ENCODE measurements around the gene PAEP.

Gene PAEP

DNA sequence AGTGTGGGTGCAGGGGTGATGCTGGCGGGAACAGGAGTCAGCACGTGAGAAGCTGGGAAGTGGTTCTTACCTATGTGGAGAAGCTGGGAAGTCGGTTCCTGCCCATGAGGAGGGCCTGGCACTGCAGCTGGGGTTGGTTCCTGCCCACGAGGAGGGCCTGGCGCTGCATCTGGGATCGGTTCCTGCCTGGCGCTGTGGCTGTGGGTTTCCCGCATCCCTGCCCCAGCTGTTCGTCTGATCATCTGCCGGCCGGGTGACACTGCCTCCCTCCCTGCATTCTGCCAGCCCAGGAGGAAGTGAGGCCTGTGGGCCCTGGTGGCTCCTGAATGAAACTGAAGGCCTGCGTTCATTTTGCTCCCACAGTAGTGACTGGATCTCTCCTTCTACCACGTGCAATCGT, 10.5 kb upstream of the PAEP start:
- no peak for DNase-seq (ENCODE audit: low spot score)

DNA sequence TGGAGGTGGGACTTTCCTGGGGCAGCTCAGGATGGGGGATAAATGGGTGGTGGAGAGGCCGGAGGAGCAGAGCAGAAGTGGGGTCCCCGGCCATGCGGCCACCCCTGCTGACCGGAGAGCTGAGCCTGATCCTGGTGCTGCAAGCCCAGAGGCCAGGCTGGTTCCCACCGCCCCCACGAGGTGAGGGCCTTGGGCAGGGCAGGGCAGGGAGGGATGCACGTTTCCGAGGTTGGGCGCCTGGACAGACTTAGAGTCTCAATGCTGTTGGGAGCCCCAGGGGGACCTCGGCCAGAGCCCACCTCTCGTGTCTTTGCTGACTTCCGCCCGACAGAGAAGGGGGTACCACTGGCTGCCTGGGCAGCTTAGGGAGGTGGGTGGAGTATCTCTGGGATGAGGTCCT, 10.1 kb upstream of the PAEP start:
- DNase-seq (ENCODE audit: low spot score) = no peak

DNA sequence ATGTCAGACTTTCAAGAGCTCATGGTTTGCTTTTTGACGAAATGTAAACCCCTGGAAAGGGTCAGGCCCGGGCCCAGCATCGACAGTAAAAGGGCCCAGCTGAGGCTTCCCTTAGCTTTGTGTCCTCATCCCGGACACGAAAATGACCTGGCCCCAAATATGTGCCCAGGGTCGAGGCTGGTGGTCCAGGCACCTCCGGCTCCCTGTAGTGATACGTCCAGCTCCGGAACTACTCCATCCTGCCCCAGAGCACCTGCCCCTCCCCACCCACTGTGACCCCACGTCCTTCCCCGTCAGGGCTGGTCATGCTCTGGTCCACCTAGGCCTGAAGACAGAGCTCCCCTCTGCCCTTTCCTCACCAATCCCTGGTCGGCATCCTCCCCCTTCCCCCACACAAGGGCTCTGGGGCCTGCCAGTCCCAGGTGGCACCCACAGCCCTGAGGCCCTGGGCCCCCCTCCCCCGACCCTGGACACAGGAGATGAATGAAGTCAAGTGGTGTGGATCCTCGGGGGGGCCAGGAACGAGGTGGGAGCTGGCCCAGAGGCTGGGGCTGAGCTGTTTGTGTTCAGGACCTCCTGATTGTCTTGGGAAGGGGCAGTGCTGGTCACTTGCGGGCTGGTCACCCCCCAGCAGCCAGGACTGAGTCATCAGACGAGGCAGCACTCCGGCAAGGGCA, 9.4 kb upstream of the PAEP start:
- no peak for DNase-seq (ENCODE audit: low spot score)

DNA sequence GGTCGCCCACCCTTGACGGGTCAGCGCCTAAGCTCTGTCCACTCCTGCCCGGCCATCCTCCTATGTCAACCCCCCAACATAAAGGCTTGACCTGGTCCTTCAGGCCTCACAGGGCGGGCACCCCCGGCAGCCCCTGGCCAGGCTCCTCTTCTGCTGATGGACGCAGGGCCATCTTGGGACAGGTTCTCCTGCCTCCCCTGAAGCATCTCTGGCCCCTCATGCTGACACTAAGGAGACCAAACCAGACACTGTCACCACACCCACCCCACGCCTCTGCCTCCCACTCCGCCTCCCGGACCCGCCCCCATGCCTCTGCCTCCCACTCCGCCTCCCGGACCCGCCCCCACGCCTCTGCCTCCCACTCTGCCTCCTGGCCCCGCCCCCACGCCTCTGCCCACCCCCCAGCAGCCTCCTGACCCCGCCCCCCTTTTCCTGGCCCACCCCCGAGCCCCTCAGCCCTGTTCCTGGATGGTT, 8.8 kb upstream of the PAEP start:
- no peak for DNase-seq (ENCODE audit: low spot score)

DNA sequence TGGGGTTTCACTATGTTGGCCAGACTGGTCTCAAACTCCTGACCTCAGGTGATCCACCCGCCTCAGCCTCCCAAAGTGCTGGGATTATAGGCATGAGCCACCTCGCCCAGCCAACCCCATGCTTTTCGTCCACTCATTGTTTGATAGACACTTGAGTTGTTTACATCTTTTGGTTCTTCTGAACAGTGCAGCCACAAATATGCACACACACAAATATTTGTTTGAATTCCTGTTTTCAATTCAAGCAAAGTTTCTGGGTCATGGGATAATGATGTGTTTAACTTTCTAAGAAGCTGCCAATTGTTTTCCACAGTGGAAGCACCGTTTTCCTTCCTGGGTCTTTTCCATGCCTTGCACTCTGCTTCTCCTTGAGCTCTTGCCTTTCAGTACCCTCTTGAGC, 6.8 kb upstream of the PAEP start:
- DNase-seq (ENCODE audit: low spot score) = no peak

DNA sequence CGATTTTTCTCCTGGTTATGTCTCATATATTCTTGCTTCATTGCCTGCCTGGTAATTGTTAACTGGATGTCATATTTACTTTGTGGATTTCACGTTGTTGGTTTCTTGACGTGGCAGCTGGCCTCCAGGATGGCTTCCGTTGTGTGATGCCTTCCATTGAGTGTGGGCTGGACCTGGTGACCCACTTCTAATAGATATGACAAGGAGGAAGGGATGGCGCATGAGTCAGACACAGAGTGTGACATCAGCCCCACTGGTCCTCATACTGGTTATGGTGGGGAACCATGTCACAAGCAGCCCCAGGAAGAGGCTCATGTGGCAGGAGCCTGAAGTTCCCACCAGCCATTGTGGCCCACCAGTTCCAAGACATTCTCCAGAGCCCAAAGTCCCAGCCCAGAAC, 6.4 kb upstream of the PAEP start:
- no peak for DNase-seq (ENCODE audit: low spot score)

DNA sequence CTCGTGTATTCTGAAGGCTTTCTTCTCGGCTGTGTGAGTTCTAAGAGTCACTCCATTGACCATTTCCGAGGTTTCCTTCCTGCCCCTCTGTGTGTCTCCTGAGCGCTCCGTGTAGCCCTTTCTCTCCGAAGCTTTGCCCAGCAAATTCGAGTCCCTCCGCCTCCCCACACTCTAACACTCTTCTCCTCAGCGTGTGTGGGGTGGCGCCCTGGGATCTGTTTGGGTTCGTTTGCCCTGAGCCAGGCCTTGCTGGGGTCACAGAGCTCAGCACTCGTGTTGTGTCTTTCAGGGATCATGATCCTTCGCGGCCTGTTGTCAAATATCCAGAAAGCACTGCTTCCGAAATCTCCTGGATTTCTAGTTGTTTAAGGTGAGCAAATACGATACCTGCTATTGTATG, 5.6 kb upstream of the PAEP start:
- no peak for DNase-seq (ENCODE audit: low spot score)

DNA sequence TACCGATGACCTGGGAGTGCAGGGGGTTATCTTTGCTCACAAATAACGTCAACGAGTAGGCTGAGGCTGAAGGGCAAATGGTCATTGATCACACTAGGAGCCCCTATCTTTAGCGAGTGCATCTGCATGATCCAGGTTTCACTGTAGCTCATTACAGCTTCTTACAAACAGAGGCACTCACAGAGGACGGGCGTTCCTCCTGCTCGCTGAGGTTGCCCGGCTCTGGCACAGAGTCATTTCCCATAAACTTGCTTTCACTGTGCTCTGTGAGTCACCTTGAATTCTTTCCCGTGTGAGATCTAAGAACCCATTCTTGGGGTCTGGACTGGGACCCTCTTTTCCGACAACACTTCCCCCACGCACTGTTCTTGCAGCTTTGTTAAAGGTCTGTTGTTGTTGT, 1.9 kb upstream of the PAEP start:
- no peak for DNase-seq (ENCODE audit: low spot score)

DNA sequence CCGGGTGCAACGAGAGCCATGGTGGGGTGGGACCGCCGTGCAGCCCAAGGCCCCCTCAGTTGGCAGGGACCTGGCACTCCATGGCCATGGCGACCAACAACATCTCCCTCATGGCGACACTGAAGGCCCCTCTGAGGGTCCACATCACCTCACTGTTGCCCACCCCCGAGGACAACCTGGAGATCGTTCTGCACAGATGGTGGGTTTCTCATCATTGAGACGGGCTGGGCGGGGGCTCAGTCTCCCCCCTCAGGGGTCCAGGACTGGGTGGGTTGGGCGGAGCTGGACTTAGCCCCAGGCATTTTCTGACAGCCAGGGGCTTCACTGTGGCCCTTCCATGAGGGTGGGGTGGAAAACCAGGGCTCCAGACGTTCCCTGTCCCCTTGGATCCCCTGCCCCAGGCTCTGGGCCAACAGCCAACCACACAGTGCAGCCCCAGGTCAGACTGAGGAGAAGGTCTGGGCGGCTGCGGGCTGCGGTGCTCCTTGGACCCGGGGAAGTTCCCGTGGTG, 734 bp downstream of the PAEP start:
- DNase-seq (ENCODE audit: low spot score) = no peak

DNA sequence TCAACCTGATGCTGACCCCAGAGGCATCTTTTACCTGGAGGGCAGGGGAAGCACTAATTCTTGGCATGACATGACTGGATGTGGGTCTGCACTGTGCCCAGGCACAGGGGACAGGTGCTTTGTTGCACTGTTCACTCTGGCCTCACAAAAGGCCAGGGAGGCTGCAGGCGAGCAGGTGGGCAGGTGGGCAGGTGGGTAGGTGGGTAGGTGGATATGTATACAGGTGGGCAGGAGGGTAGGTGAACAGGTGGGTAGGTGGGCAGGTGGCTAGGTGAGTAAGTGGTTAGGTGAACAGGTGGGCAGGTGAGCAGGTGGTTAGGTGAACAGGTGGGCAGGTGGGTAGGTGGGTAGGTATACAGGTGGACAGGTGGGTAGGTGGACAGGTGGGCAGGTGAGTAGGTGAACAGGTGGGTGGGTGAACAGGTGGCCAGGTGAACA, 1.5 kb downstream of the PAEP start:
- DNase-seq (ENCODE audit: low spot score) = no peak

DNA sequence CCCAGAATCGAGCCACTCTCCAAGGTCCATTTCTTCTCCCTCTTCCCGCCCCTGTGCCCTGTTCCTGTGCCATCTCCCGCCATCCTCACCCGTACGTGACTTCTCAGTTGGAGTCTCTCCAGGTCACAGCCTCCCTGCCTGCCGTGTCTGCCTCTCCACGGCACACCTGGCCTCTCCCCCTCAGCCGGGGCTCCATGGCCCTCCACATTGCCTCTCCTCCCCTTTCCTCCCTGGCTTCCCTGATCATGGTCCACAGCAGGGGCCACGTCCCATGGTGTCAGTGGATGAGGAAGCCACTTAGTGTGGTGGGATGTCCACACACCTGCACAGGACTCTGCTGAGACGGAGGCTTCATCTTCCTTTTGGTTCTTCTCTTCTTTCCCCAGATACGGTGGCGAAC, 2.3 kb downstream of the PAEP start:
- no peak for DNase-seq (ENCODE audit: low spot score)

DNA sequence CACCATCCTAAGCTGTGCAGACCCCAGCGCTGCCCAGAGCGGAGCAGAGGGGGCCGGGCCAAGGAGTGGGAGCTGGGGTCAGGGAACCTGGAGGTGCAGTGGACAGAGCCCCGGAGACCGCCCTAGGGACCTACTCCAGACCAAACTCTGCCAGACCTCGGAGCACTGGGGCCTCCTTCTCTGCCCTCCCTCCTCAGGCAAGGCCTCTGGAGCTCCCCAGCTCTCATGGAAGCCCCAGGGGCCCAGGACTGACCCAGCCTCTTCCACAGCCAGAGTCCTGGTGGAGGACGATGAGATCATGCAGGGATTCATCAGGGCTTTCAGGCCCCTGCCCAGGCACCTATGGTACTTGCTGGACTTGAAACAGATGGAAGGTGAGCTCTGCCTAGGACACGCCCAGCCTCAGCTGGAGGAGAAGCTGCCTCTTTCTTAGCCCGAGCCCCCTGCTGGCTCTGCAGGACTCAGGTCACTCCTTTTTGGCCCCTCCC, 3.6 kb downstream of the PAEP start:
- DNase-seq (ENCODE audit: low spot score) = no peak

DNA sequence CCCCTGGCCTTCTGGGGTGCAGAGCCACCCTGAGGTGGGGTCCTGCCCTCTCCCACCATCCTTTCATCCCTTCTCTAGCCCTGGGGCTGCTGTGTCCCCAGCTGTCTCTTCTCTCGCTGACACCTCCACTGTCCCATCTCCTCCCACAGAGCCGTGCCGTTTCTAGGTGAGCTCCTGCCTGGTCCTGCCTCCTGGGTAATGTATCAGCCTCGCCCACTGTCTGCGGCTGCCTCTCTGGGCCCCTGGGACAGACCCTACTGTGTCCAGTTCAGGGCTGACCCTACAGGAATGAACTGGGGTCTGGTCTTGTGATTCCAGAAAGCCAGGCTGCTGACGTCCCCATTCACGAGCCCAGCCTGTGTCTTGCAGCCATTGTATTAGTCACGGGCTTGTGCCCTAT, 4.1 kb downstream of the PAEP start:
- no peak for DNase-seq (ENCODE audit: low spot score)

DNA sequence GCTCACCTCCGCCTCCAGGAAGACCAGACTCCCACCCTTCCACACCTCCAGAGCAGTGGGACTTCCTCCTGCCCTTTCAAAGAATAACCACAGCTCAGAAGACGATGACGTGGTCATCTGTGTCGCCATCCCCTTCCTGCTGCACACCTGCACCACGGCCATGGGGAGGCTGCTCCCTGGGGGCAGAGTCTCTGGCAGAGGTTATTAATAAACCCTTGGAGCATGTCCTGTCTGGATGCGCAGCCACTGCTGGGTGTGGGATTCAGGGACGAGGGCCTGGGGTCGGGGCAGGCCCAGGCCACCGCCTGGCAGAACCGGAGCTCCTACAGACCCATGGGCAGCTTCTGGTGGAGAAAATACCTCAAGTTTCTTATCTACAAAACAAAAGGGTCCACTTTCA, 5.0 kb downstream of the PAEP start:
- DNase-seq (ENCODE audit: low spot score) = no peak

DNA sequence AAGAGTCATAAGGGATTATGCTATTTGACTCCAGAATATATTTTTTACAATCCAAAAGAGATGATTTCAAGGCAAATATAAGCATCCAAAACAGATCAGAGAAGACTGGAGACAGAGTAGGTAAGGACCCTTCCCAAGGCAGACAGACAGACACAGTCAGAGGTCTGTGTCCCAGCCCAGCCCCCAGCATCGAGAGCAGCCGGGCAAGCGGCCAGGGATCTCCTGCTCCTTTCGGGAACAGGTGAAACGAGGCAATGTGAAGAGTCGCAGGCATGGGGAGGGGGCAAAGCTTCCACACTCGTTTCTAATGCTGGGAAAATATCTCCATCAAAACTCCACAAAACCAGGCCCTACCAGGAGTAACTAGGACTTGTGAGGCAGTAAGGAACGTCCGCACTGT, 5.8 kb downstream of the PAEP start:
- DNase-seq (ENCODE audit: low spot score) = no peak

DNA sequence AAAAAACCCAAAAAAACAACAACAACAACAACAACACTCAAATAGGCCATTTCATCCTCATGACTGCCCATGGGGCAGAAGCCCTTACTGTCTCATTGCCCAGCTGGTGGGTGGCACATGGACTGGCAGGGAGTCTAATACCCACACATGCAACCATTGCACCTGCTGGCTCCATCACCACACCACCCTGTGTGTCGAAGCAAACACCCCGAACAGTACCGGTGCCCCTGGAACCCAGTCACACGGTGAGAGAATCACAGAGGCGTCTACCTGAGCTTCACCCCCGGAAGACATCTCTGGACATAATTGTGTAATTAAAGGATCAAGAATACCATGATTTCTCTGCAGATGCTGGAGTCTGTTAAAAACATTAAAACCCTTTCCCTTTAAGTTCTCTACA, 6.5 kb downstream of the PAEP start:
- DNase-seq (ENCODE audit: low spot score) = no peak

DNA sequence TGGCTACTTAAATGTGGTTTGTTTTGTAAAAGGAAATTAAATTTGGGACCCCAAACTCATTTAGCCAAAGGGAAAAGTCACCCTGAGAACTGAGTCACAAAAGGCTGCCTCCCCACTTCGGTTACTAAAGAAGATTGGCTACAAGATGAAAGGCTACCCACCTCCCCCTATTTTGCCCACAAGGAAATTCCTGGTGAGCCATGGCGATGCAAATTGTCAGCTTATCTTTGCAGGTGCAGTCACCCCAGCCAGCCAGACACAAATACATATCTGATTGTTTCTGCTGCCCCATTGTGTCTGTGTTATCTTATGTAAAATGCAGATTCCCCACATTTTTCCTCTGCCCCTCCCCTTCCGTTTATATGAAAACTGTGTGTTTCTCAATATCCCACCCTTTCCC, 8.9 kb downstream of the PAEP start:
- DNase-seq (ENCODE audit: low spot score) = no peak

DNA sequence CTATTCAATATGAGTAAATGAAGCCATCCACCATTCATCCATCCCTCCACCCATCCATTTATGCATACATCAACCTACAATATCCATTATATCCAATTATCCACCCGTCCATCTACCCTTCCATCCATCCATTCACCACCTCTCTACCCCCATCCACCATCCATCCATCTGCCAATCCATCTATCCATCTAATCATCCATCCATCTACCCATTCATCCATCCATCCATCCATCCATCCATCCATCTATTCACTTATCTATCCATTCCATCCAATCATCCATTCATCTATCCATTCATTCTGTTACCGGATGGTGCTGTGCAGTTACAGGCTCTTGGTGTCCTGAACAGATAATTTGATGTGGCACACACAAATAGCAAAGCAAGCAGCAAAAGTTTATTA, 10.7 kb downstream of the PAEP start:
- no peak for DNase-seq (ENCODE audit: low spot score)

DNA sequence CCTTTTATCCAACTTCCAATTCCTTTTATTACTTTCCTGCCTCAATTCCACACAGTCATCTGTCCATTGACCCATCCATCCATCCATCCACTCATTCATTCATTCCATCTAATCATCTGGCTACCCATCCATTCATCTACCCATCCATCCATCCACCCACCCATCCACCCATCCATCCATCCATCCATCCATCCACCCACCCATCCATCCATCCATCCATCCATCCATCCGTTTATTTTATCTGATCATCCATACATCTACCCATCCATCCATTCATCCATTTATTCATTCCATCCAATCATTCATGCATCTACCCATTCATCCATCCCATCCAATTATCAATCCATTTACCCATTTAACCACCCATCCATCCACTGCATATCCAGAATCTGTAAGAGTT, 11.6 kb downstream of the PAEP start:
- DNase-seq (ENCODE audit: low spot score) = no peak

DNA sequence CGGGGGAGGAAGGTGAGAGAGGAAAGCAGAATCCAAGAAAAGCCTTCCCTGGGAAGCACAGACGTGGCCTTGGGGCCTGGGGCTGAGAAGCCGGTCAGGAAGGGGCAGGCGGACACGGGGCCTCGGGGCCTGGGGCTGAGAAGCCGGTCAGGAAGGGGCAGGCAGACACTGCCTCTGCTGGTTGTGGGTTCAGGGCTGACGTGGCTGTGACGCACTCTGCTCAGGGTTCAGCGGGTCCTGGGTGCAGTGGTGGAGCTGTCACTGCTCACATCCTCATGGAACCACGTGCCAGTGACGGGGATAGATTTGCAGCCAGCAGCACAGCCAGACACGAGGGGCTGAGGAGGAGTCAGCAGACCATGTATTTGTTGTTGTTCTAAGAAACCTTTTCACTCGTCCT, 12.8 kb downstream of the PAEP start:
- DNase-seq (ENCODE audit: low spot score) = no peak

DNA sequence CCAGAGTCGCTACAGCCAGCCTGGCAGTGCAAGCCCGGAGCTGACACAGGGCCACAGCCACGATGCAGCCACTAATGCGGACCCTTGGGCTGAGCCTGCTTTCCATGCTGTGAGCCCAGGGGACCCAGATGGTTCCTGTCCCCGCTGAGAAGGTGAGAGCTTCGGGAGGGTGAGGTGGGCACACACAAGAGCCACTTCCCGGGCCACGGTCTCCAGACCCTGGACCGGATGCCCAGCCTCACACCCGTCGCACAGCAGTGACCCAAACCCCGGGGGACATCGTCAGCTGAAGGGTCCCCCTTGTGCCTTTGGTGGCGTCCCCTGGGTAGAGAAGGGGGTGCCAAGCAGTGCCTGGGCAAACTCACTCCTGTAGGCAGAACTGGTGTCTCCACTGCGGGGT, 13.4 kb downstream of the PAEP start:
- DNase-seq (ENCODE audit: low spot score) = no peak

DNA sequence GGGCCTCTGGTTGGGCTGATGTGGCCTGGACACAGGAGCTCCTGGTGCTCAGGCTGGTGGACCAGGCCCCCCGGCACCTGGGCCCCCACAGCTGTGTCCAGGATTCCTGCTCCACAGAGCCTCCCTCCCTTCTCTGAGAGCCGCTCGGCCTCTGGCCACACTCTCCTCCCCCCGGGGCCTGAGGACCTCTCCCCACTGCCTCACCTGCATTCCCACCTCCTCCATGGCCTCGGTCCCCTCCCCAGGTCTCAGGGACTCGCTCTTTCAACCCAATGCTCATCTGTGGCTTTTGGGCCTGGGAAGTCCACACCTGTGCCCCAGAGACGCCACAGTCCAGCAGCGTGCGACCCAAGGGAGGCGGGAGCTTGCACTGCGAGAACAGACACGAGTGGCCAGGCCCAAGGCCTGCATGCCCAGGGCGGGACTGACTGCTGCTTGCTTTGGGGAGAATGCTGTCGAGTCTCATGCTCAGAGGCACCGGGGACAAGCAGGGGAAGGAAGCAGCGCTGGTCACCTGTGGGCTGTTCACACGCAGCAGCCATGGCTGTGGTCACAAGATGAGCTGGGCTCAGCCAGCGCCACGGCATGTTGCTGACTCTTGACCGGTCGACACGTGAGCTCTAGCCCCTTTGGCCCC, 14.6 kb downstream of the PAEP start:
- no peak for DNase-seq (ENCODE audit: low spot score)

DNA sequence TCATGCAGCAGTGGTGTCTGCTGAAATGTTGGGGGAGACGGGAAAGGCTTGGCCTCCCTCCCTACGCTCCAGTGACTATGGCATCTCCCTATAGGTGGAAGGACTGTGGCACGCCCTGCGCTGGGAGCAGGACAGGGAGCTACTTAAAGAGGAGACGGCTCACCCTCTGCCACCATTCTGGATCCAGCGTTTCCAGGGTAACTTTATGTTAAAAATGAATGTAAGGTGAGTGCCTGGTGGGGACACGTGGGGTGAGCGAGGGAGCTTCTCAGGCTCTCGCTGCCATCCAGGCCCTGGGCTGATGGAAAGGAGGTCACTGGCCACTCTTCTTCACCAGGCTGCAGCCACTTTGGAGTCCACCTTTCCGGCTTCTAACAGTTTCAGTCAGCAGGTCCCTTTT, 15.7 kb downstream of the PAEP start:
- DNase-seq (ENCODE audit: low spot score) = no peak

DNA sequence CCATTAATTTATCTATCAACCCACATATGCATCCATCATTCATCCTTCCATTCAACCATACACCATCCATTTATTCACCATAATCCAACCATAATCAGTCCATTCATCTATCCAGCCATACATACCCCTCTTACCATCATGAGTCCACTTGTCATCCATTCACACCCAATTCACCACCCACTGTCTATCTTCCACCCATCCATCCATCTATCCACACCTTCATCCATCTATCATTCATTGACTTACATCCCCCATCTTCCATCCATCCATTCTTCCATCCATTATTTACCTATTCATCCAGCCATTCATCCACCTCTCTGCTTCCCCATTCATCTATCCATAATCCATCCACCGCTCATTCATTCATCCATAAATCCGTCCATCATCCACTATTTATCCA, 17.8 kb downstream of the PAEP start:
- DNase-seq (ENCODE audit: low spot score) = no peak

All from germinal center (tissue), 1 donor.